Hepatocyte (in vitro differentiated cells): Measurements from ENCODE around the gene ELFN1.

Experiments
- EZH2 ChIP-seq: fragments of 200-600 bp; sonication (generic); IDR thresholded peaks from 2 replicates; pipeline ENCODE4 v1.6.1; 2016; ENCODE audit warnings: antibody characterized with exemption, mild to moderate bottlenecking, borderline replicate concordance
- EZH2phosphoT487 ChIP-seq: fragments of 200-600 bp; sonication (generic); IDR thresholded peaks from one replicate; pipeline ENCODE4 v1.6.1; 2018; ENCODE audit warnings: antibody characterized with exemption, mild to moderate bottlenecking, low read depth, moderate library complexity; ENCODE audit not compliant: unreplicated experiment, severe bottlenecking
- TF ChIP-seq, protein P1 (sequence below): fragments of 200-600 bp; sonication (generic); IDR thresholded peaks from 2 replicates; pipeline ENCODE4 v1.5.1; 2016; ENCODE audit warnings: antibody characterized with exemption, mild to moderate bottlenecking; ENCODE audit not compliant: poor library complexity

DNA sequence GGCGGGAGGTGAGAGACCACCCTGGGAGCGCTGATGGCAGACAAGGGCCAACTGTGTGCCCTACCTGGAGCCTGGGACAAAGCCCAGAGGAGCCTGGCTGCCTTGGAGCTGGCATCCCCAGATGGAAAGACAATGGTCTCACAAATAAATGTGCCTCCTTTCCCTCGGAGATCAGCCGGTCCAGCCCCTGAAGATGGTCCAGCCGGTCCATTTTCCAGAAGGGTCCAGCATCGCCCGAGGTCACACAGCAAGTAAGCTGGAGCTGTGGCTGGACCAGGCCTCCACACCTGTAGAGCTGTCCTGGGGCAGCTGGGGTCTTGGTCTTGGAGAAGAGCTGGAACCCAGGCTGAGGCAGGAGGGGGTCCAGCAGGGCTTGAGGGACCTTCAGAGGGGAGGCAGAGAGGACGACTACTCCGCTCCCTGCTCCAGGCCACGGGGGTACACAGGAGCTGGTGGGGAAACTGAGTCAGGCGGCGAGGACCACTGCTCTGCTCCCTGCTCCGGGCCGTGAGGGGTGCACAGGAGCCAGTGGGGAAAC, 3.6 kb downstream of the ELFN1 start:
- no peak for TF ChIP-seq EZH2
- TF ChIP-seq, protein P1, sequence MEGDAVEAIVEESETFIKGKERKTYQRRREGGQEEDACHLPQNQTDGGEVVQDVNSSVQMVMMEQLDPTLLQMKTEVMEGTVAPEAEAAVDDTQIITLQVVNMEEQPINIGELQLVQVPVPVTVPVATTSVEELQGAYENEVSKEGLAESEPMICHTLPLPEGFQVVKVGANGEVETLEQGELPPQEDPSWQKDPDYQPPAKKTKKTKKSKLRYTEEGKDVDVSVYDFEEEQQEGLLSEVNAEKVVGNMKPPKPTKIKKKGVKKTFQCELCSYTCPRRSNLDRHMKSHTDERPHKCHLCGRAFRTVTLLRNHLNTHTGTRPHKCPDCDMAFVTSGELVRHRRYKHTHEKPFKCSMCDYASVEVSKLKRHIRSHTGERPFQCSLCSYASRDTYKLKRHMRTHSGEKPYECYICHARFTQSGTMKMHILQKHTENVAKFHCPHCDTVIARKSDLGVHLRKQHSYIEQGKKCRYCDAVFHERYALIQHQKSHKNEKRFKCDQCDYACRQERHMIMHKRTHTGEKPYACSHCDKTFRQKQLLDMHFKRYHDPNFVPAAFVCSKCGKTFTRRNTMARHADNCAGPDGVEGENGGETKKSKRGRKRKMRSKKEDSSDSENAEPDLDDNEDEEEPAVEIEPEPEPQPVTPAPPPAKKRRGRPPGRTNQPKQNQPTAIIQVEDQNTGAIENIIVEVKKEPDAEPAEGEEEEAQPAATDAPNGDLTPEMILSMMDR = no peak
- TF ChIP-seq EZH2phosphoT487 = no peak
